PC-3 (cell line): Measurements from ENCODE around the gene CNTNAP2. TPM values are rescaled to one million over a fixed set of nuclear protein-coding genes. Genes with fewer than 3 reads are reported as not detected.

Source experiments
- ATAC-seq: fragments of 200-7000 bp; cut with Tn5 transposase; 2 replicates; pipeline ENCODE4 v1.9.1; 2020; ENCODE audit warnings: mild to moderate bottlenecking, moderate library complexity
- BruUV-seq: library from RNA; stranded (reverse); fragments of 400-500 nt; replicated peaks from 2 replicates; lab custom pipeline; 2021; lab: Mats Ljungman, UMichigan
- CTCF ChIA-PET: fragments of 300-600 bp; sonication (Branson Sonifier 250); formaldehyde crosslinking; loops from one replicate; lab custom pipeline; 2022; ENCODE audit warnings: antibody characterized with exemption; lab: Charles Lee
- POLR2A ChIA-PET: fragments of 300-600 bp; sonication (Branson Sonifier 250); formaldehyde crosslinking; loops from one replicate; lab custom pipeline; 2022; ENCODE audit warnings: antibody characterized with exemption; ENCODE audit not compliant: unreplicated experiment; lab: Charles Lee
- DNase-seq: peaks from one replicate; pipeline ENCODE4 v3.0.0-alpha.2; 2015
- H2AFZ ChIP-seq: fragments of 300-600 bp; sonication (generic); 2 replicates; pipeline ENCODE4 v1.6.0; 2016; ENCODE audit warnings: antibody characterized with exemption, low read length
- H3F3A ChIP-seq: fragments of 300-600 bp; sonication (generic); one replicate; pipeline ENCODE4 v1.6.0; 2017; ENCODE audit warnings: antibody characterized with exemption, low read length, control low read depth, mild to moderate bottlenecking; ENCODE audit not compliant: unreplicated experiment
- H3K27ac ChIP-seq: fragments of 300-600 bp; sonication (generic); 2 replicates; pipeline ENCODE4 v1.5.1; 2016; ENCODE audit warnings: mild to moderate bottlenecking, low read length
- H3K27me3 ChIP-seq: fragments of 300-600 bp; sonication (generic); 2 replicates; pipeline ENCODE4 v1.6.1; 2016; ENCODE audit warnings: low read length, mixed read lengths
- H3K36me3 ChIP-seq: fragments of 300-600 bp; sonication (generic); 2 replicates; pipeline ENCODE4 v1.6.1; 2016; ENCODE audit warnings: low read depth, mixed run types, low read length, mixed read lengths
- H3K4me1 ChIP-seq: fragments of 300-600 bp; sonication (generic); 2 replicates; pipeline ENCODE4 v1.5.1; 2016; ENCODE audit warnings: low read length; ENCODE audit not compliant: insufficient read depth
- H3K4me2 ChIP-seq: fragments of 300-600 bp; sonication (generic); 2 replicates; pipeline ENCODE4 v1.6.0; 2016; ENCODE audit warnings: low read length
- H3K4me3 ChIP-seq: fragments of 300-600 bp; sonication (generic); 2 replicates; pipeline ENCODE4 v1.5.1; 2016; ENCODE audit warnings: mild to moderate bottlenecking, low read length, mixed read lengths
- H3K79me2 ChIP-seq: fragments of 300-600 bp; sonication (generic); 2 replicates; pipeline ENCODE4 v1.6.1; 2017; ENCODE audit warnings: low read length, mixed read lengths
- H3K9ac ChIP-seq: fragments of 300-600 bp; sonication (generic); 2 replicates; pipeline ENCODE4 v1.6.0; 2016; ENCODE audit warnings: mild to moderate bottlenecking, low read length
- H3K9me2 ChIP-seq: fragments of 300-600 bp; sonication (generic); replicated peaks from 2 replicates; pipeline ENCODE4 v1.6.1; 2016; ENCODE audit warnings: mixed run types, low read length, mixed read lengths
- H3K9me3 ChIP-seq: fragments of 300-600 bp; sonication (generic); 2 replicates; pipeline ENCODE4 v1.6.1; 2016; ENCODE audit warnings: low read length, mixed read lengths
- H4K20me1 ChIP-seq: fragments of 300-600 bp; sonication (generic); 2 replicates; pipeline ENCODE4 v1.6.1; 2016; ENCODE audit warnings: low read length, mixed read lengths
- CTCF ChIP-seq: fragments of 300-600 bp; sonication (generic); conservative IDR thresholded peaks from 2 replicates; pipeline ENCODE4 v1.5.1; 2017; ENCODE audit warnings: antibody characterized with exemption, low read depth, mild to moderate bottlenecking, low read length
- EZH2 ChIP-seq: fragments of 300-600 bp; sonication (generic); IDR thresholded peaks from one replicate; pipeline ENCODE4 v1.6.1; 2017; ENCODE audit warnings: antibody characterized with exemption, mild to moderate bottlenecking, low read length; ENCODE audit not compliant: unreplicated experiment
- EZH2phosphoT487 ChIP-seq: fragments of 300-600 bp; sonication (generic); IDR thresholded peaks from 2 replicates; pipeline ENCODE4 v1.6.1; 2018; ENCODE audit warnings: mild to moderate bottlenecking, antibody characterized with exemption, low read length, borderline replicate concordance
- intact Hi-C: fragments of 100-400 bp; cut with micrococcal nuclease; formaldehyde crosslinking; loops from 2 replicates; pipeline ENCODE4 v1.9.0; 2023
- total RNA-seq: library from RNA; depleted of rRNA; stranded (reverse); fragments of >200 nt; gene quantifications from 2 replicates; pipeline ENCODE4 v1.2.3, GENCODE V29; 2014

Gene CNTNAP2
- total RNA-seq, 1 experiment from 2014 or later: 1.5 TPM

DNA sequence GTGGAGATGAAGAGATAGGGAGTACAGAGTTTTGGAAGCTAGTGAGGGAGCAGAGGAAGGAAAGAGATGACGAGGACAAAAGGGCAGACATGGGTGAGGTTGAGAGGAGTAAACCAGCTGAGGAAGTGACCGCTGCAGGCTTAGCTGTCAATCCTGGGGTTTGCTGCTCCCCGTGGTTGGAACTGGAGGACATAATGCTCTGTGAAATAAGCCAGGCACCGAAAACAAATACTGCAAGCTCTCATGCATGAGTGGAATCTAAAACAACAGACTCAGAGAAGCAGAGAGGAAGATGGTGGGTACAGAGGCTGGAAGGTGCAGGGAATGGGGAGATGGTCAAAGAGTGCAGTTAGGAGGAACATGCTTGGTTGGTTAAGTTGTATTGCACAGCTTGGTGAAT is 1991.8 kb downstream of the CNTNAP2 start:
- Histone ChIP-seq H3K4me1 (no peaks in the 10 kb centered on the region), H3K27ac (no peak overlapping the region), H3K36me3 (no peaks in the 10 kb centered on the region), H3K27me3 (peaks cover 6% of the 10 kb centered on the region; the same call in 1 of the 2 replicates), H3K9me2 (no peaks in the 10 kb centered on the region), H3K79me2 (no peaks in the 10 kb centered on the region), H3F3A (no peaks in the 10 kb centered on the region), H3K9ac (no peak overlapping the region), H4K20me1 (no peaks in the 10 kb centered on the region), H2AFZ (no peak overlapping the region), H3K4me2 (no peak overlapping the region), H3K9me3 (no peaks in the 10 kb centered on the region), H3K4me3 (no peak overlapping the region)
- intact Hi-C loops: no loop called here
- ChIA-PET POLR2A (no interaction called here), CTCF (interaction anchor here (0.6 kb wide), 1 partner anchor 34 kb away, joined by 6 read pairs; no protein-coding TSS in a partner anchor)
- no peak for ATAC-seq
- no TSS peak for BruUV-seq
- no peak for TF ChIP-seq EZH2
- TF ChIP-seq EZH2phosphoT487: no peak
- TF ChIP-seq CTCF: no peak
- no peak for DNase-seq

DNA sequence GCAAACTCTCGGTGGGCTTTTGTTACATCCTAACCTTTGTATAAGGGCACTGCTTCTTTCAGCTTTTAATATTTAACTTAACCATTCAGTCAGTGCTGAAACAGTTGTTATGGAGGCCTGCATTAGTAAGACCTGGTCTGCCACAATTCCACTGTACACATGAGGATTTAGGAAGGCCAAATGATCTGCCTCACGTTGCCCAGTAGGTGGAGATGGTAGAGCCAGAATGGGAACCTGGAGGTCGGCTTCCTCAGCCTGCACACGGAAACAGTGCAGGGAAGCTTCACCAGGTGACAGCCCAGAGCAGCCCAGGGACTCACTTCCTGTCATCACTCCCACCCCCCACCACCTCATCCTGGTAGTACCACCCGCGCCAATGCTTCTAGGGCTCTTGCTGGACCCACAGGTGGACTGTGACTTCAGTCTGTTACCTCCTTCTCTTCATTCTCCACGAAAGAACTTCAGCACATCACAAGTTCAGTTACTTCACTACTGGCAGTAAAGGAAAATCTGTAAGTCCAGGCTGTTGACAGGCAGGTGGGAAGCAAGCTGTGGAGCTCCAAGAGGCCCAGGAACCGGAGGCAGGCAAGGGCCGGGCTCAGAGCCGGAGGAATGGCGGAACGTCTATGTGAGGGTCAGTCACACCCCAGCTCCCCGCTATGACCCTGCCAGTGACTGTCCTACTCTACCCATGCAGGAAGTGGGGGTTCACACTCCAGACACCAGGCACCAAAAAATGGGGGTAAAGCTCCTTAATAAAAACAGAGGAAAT is 1993.7 kb downstream of the CNTNAP2 start:
- Histone ChIP-seq H4K20me1 (no peaks in the 10 kb centered on the region), H3K4me3 (no peak overlapping the region), H3K79me2 (no peaks in the 10 kb centered on the region), H3K27me3 (peaks cover 12% of the 10 kb centered on the region), H3K9ac (no peak overlapping the region), H3K9me2 (no peaks in the 10 kb centered on the region), H3K36me3 (no peaks in the 10 kb centered on the region), H3K9me3 (no peaks in the 10 kb centered on the region), H2AFZ (no peak overlapping the region), H3F3A (no peaks in the 10 kb centered on the region), H3K4me1 (no peaks in the 10 kb centered on the region), H3K4me2 (no peak overlapping the region), H3K27ac (no peak overlapping the region)
- intact Hi-C loops: loop anchor here (2.0 kb wide), 1 partner anchor 33 kb away; no protein-coding TSS in a partner anchor
- ChIA-PET POLR2A (no interaction called here), CTCF (no interaction called here)
- TF ChIP-seq EZH2: no peak
- TF ChIP-seq EZH2phosphoT487: no peak
- peak; percentile 34; the same call in 1 of the 2 replicates for TF ChIP-seq CTCF
- DNase-seq: peak; percentile 22
- BruUV-seq: no TSS peak
- ATAC-seq: peak; percentile 68

DNA sequence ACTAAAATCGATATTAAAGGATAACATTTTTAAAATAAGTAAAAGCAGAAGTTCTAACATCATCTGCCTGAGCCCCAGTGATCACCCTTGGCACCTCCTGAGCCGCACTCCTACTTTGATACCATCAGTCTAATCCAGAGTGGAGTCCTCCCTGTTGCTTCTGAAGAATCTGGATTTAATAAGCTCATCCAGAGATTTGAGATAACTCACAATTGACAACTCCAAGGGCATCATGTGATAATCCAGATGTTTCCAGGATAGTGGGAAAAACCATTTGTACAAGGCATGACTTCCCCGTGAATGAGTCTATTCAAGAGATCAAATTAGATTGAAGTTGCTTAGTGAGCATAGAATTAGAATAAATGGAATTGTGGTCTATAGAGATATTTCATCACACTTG is 1998.2 kb downstream of the CNTNAP2 start:
- H3K36me3 ChIP-seq: no peaks in the 10 kb centered on the region
- intact Hi-C loops: no loop called here
- H4K20me1 ChIP-seq: no peaks in the 10 kb centered on the region
- H3K27ac ChIP-seq: no peak overlapping the region
- H2AFZ ChIP-seq: no peak overlapping the region
- no peaks in the 10 kb centered on the region for H3K9me3 ChIP-seq
- H3F3A ChIP-seq: no peaks in the 10 kb centered on the region
- H3K4me1 ChIP-seq: no peaks in the 10 kb centered on the region
- H3K9me2 ChIP-seq: no peaks in the 10 kb centered on the region
- no peak overlapping the region for H3K4me3 ChIP-seq
- BruUV-seq: no TSS peak
- H3K79me2 ChIP-seq: no peaks in the 10 kb centered on the region
- ATAC-seq (no peak), DNase-seq (no peak)
- TF ChIP-seq EZH2phosphoT487 (no peak), EZH2 (no peak), CTCF (no peak)
- H3K9ac ChIP-seq: no peak overlapping the region
- peaks cover 7% of the 10 kb centered on the region; the same call in 1 of the 2 replicates for H3K27me3 ChIP-seq
- ChIA-PET CTCF (no interaction called here), POLR2A (no interaction called here)
- no peak overlapping the region for H3K4me2 ChIP-seq
